Superior temporal gyrus (tissue), 1 donor: ENCODE results near the gene CERK.

ENCODE experiments used
- DNase-seq: peaks from one replicate; pipeline ENCODE4 v3.0.0-alpha.2; 2016; ENCODE audit errors: extremely low spot score

The CERK gene

GRCh38 chr22:46731246-46732040, 6.6 kb downstream of the CERK start:
- DNase-seq = no peak

DNA sequence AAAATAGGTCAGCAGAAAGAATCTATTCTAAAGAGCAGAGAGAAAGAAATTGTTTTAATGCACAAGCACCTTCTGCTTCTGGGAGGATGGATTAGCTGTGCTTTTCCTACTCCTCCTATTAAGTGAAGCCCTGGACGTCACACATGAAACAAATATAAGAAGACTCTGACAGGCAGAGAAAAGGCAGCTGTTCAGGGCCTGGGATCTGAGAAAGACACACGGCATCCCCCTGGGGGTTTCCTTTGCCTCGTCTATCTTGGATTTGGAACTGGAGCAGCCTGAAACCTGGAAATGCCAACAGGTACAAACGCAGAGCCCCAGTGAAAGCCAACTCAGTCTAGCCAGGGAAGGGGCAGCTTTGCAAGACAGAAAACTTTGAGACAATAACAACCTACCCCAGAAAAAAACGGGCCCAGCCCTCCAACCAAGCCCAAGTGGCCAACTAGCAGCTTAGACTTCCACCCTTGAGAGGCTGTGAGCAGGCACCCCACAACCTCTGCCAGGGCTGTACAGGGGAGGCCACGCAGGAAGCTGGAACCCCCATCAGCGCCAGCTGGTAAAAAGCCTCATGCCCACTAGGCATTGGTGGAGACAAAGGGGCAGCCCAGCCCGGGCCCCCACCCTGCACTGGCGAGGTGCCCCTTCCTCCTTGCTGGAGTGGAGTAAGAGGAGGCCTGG, 7.3 kb downstream of the CERK start:
- DNase-seq = no peak

DNA sequence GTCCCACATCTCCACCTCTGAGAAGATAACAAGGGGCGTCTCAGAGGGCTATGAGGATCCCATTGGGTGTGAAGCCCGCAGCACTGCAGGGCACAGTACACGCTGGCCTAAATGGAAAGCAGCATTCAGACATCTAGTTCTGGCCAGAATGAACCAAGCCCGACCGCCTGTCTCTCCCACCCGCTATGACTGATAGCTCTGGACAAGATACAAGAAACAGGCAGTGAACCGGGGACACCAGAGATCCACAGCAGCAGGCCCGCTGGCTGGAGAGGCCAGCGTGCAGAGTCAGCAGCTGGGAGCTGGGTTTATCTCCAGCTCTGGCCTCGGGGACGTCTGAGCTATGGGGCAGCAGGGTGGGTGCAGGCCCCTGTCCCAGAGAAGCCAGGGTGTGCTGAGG, 9.6 kb downstream of the CERK start:
- DNase-seq = no peak

DNA sequence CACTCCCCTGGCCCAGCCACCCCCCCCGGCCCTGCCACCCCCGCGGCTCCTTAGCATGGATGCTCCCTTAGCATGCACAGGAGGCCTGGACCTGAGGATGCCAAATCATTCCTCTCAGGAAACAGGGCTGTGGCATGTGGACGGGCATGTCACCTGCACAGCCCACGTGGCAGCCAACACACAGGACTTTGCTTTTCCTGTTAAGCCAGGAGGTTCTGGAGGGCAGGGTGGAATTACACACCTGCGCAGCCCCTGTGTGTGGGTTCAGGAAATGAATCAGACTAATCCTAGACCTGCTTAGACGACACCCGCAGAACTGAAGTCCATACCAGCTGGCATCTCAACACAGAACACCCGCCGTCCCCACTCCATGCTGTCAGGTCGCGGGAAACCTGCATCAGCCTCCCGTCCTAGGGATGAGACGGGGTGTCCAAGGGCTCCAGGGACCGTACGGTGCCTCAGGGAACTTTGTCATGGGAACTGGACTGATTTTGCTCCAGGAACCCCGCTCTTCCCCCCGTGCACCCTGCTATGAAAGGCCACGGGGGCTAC, 10.2 kb downstream of the CERK start:
- DNase-seq = no peak

DNA sequence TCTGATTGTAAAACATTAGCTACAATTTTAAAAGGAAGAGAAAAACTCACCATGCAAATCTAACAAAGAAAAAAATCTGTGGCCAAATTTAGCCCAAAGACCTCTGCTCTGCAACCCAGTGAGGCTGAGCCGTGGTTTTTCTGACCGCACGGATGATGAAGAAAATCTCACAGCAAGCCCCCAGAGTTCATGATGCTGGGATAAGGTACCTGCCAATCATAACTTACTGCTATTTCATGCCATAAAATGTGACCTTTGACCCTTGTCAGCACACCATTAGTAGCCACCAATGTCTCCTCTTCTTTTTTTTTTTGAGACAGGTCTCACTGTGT, 11.1 kb downstream of the CERK start:
- no peak for DNase-seq

- DNase-seq = no peak
Observed at GRCh38 chr22:46726066-46726985, 11.7 kb downstream of the CERK start.

DNA sequence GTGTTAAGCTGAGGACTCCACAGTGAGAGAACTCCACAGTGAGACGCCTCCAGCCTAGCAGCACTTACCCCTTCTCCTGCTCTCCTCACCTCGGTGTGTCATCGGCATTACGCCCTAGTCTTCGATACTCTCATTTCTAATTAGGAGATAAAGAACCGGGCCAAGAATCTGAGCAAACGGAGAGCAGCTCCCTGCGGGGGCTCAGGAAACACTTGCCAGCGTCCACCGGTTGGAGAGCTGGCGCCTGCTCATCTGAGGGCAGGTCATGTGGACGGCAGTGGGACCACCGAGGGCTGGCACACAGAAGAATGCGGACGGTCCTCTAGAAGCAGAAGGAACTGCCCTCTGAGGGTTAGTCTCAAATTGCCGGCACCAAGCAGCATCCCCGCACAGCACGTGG, 13.0 kb downstream of the CERK start:
- no peak for DNase-seq

DNA sequence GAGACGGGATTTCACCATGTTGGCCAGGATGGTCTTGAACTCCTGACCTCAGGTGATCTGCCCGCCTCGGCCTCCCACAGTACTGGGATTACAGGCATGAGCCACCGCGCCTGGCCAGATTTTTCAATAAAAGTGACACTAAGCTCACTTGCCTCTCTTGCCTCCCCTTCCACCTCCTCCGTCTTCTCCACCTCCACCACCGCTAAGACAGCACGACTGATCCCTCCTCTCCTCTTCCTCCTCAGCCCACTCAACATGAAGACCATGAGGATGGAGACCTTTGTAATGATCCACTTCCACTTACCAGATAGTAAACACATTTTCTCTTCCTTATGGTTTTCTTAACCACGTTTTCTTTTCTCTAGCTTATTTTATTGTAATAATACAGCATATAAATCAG, 14.2 kb downstream of the CERK start:
- no peak for DNase-seq

DNA sequence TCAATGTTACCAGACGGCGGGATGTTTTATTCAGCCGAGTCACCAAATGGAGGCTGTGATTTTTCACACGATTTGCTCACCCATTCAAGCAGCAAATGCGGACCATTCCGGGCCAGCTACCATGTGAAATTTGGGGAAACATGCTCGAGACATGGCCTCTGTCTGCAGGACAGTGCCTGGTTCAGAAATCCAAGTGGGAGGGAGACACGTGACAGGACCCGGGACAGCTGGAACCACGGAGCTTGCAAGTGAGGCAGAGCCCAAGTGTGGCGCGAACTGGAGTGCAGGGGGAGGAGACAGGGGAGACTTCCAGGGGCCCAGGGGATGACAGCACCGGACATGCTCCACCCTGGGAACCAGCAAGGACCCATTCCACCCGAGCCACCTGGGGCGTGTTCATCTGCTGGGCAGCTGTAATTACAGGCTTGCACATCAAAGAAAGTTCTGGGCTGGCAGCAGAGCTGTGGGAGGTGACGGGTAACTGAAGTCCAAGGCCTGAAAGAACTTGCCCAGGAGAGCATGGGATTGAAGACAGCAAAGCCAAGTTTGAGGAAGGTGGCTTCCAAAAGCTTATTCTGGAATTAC, 16.5 kb downstream of the CERK start:
- no peak for DNase-seq

GRCh38 chr22:46719921-46720320, 18.1 kb downstream of the CERK start:
- DNase-seq = no peak

GRCh38 chr22:46714550-46714949, 23.5 kb downstream of the CERK start:
- DNase-seq = no peak

GRCh38 chr22:46712288-46712687, 25.8 kb downstream of the CERK start:
- DNase-seq = no peak

DNA sequence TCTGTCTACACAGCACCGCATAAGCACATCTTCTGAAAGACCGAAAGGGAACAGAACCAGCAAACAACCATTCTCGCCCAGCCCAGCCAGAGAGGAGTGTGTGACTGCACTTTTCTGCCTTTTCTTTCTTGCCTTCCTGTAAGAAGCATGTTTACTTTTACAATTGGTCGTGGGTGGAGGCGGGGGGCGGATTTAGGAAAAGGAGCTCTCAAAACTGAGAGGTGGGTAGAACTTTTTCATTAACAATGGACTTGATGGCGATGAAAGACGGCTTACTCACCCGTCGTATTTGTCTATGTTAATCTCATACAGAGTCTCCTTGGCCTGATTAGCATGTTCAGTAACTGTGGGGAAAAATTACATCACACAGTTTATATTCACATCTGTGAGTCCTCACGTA, 27.2 kb downstream of the CERK start:
- no peak for DNase-seq

DNA sequence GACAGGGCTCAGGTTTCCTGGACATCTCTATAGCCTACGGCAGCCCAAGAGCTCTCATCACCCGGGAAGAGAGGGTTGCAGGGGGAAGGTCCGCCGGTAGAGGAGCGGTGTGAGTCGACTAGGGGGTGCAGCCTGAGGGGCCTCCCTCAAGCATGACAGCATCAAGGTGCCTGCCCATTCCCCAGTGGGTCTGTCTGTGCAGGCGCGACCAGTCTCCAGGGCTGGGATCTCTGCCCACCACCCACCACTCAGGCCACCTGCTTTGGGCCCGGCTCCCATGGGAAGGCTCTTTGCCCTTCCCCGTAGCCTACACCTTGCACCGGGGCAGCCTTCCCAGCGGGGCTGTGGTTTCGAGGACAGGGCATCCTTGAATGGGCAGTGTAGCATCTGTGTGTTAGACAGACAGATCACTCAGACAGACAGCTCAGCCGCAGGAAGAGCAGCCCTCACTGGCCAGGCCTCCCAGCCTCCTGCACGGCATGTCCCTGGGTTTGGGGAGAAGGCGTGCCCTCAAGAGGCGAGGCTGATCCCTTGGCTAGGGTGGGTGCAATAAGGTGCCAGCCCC, 29.2 kb downstream of the CERK start:
- DNase-seq = no peak

DNA sequence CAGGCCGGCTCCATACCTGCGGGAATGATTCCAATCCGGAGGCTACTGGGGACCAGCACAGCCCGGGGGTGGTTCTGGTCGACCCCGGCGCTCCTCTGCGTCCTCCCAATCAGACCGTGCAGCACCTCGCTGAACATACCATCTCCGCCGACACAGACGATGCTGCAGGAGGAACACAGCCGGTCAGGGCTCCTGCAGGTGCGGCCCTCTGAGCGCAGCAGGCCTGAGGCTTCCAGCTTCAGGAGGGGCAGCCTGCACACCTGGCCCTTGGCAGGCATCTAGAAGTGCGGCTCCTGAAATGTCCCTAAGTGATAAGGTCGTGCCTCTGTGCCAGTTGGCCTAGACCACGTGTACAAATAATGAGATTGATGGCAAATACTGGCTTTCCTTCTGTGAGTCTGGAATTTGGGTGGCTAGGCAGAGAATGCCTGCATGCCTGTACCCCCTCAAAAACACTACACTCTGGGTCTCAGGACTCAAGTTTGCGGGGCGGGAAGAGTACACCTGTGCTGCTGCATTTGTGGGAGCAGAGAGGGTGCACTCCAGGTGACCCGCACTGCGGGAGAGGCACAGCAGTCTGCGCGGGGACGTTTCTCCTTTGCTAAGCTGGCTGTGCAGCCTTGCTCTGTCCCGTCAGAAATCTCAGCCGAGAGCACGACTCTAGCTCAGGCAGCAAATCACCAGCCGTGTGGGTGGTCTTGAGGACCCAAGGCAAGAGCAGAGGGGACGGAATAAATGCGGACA, 30.1 kb downstream of the CERK start:
- no peak for DNase-seq

- no peak for DNase-seq
Observed at GRCh38 chr22:46707305-46707704, 30.7 kb downstream of the CERK start.

DNA sequence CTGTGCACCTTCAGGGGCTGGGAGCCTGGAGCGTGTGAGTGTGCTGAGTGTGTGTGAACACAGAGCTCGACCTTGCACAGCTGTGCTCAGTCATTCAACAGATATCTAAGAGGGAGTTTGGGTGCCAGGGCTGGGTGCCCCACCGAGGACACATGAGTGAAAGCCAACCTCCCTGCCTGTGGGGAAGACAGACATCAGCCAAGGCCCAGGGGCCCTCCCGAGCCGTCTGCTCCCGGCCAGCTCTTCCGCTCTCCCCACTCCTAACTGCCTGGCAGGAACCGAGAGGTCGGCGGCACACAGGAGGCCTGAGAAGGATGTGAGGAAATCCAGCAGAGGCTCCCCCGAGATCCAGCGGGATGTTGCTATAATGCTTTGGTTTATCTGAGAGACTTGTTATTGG, 32.0 kb downstream of the CERK start:
- DNase-seq = no peak

DNA sequence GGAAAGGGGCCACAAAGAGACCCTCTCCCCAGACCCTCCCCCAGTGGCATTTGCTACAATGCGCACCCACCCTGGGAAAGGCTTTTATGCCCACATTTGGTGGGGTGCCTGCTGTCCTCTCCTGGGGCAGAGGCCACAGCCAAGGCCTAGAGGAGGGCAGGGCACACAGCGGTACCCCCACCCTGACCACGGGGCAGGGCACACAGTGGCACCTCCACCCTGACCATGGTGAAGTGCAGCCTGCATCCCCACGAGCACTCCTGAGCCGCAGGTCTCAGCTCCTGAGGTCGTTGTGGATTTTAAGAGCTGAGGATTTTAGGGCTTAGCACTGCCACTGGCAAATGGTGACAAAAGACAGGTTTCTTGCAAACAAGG, 34.1 kb downstream of the CERK start:
- DNase-seq = no peak

GRCh38 chr22:46703171-46703995, 34.7 kb downstream of the CERK start:
- no peak for DNase-seq

DNA sequence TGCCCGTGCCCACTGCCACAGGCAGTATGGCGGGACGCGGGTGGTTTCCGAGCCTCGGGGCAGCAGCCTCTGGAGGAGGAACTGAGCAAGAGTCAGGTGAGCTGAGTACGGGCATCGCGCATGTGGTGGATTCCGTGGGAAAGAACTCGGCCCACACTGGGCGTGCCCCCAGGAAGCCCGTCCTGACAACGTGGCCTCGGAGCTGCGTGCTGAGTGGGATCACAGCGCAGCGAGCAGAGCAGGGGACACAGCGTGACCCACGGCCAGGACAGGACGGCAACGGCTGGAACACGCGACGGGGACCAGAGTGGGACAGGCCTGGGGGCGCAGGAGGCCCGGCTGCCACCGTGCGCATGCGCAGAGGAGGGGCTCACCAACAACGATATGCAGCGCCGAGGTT, 36.8 kb downstream of the CERK start:
- no peak for DNase-seq
